Right renal pelvis (tissue), 4 donors: Measurements from ENCODE around the gene CSF2. TPM values are rescaled to one million over a fixed set of nuclear protein-coding genes. Genes with fewer than 3 reads are reported as not detected.

Experiments used
- DNase-seq, 4 donors: peaks; one replicate each; pipeline ENCODE4 v3.0.0-alpha.2; 2013; ENCODE audit warnings: low read depth in 4 of 4, low spot score in 3 of 4, missing footprints in 1 of 4
- polyA plus RNA-seq, 4 donors: library from polyadenylated mRNA; unstranded; fragments of 120-200 nt; gene quantifications; one replicate each; pipeline ENCODE4 v1.2.1, GENCODE V29; 2013; ENCODE audit not compliant: insufficient read length in 4 of 4

CSF2 gene
- polyA plus RNA-seq, 4 donors, result not detected

- DNase-seq, result peak in 2 of 4 donors; percentile 6 to 7
Measured at GRCh38 chr5:132086277-132086794, 12.7 kb downstream of the CSF2 start.

- DNase-seq, result no peak
Measured at GRCh38 chr5:132087176-132087575, 13.6 kb downstream of the CSF2 start.

- DNase-seq, result no peak
Measured at GRCh38 chr5:132087661-132088060, 14.1 kb downstream of the CSF2 start.

GRCh38 chr5:132089363-132089762 lies 15.8 kb downstream of the CSF2 start:
- DNase-seq, result no peak

GRCh38 chr5:132090107-132090506 lies 16.5 kb downstream of the CSF2 start:
- no peak for DNase-seq

- DNase-seq, result no peak
Measured at GRCh38 chr5:132093271-132093670, 19.7 kb downstream of the CSF2 start.

GRCh38 chr5:132094393-132095076 lies 20.9 kb downstream of the CSF2 start:
- no peak for DNase-seq

- DNase-seq, result no peak
Measured at GRCh38 chr5:132095077-132095410, 21.5 kb downstream of the CSF2 start.

- DNase-seq, result no peak
Measured at GRCh38 chr5:132095424-132095972, 21.9 kb downstream of the CSF2 start.

- no peak for DNase-seq
Measured at GRCh38 chr5:132096904-132097303, 23.3 kb downstream of the CSF2 start.

GRCh38 chr5:132098151-132098594 lies 24.6 kb downstream of the CSF2 start:
- no peak for DNase-seq

GRCh38 chr5:132098621-132099020 lies 25.0 kb downstream of the CSF2 start:
- DNase-seq, result no peak

- no peak for DNase-seq
Measured at GRCh38 chr5:132099076-132099748, 25.6 kb downstream of the CSF2 start.

GRCh38 chr5:132099905-132100304 lies 26.3 kb downstream of the CSF2 start:
- DNase-seq, result no peak

GRCh38 chr5:132100672-132101261 lies 27.2 kb downstream of the CSF2 start:
- no peak for DNase-seq

GRCh38 chr5:132101385-132101880 lies 27.8 kb downstream of the CSF2 start:
- no peak for DNase-seq

GRCh38 chr5:132102101-132102701 lies 28.6 kb downstream of the CSF2 start:
- no peak for DNase-seq

GRCh38 chr5:132102944-132103331 lies 29.3 kb downstream of the CSF2 start:
- no peak for DNase-seq

GRCh38 chr5:132103332-132103951 lies 29.9 kb downstream of the CSF2 start:
- peak in 2 of 4 donors; percentile 2 to 4 for DNase-seq

- no peak for DNase-seq
Measured at GRCh38 chr5:132103969-132104391, 30.4 kb downstream of the CSF2 start.
